ENCODE data around the gene TRMT1. TPM values are rescaled to one million over a fixed set of nuclear protein-coding genes. Genes with fewer than 3 reads are reported as not detected.

The TRMT1 gene
- total RNA-seq, 2 experiments from 2014 or later: 29.4 to 29.7 TPM

GRCh38 chr19:13089139-13089856 is 27.2 kb downstream of the TRMT1 start:
- DNase-seq: no peak
- Mint-ChIP-seq H3K9me3 (no peaks in the 10 kb centered on the region), H3K27ac (no peak overlapping the region), H3K4me3 (no peak overlapping the region), H3K27me3 (peaks cover 12% of the 10 kb centered on the region), H3K36me3 (ENCODE audit: low read depth) (no peaks in the 10 kb centered on the region), H3K4me1 (peaks cover 4% of the 10 kb centered on the region)
- CTCF ChIA-PET: interaction anchor here (1.9 kb wide), 1 partner anchor 112 kb away, joined by 9 read pairs; no protein-coding TSS in a partner anchor
- POLR2A ChIA-PET: no interaction called here

GRCh38 chr19:13087795-13088537 is 28.6 kb downstream of the TRMT1 start:
- no peaks in the 10 kb centered on the region for H3K36me3 Mint-ChIP-seq (ENCODE audit: low read depth)
- H3K27ac Mint-ChIP-seq: no peak overlapping the region
- no peak overlapping the region for H3K4me3 Mint-ChIP-seq
- DNase-seq: no peak
- H3K4me1 Mint-ChIP-seq: no peaks in the 10 kb centered on the region
- H3K27me3 Mint-ChIP-seq: peaks cover 9% of the 10 kb centered on the region
- ChIA-PET CTCF (interaction anchor here (1.9 kb wide), 1 partner anchor 27 kb away, joined by 7 read pairs; no protein-coding TSS in a partner anchor), POLR2A (no interaction called here)
- no peaks in the 10 kb centered on the region for H3K9me3 Mint-ChIP-seq

GRCh38 chr19:13087295-13087694 is 29.2 kb downstream of the TRMT1 start:
- ChIA-PET CTCF (interaction anchor here (1.9 to 2.0 kb wide), 2 partner anchors 26 to 110 kb away, joined by 7 to 8 read pairs; no protein-coding TSS in a partner anchor), POLR2A (no interaction called here)
- no peaks in the 10 kb centered on the region for H3K9me3 Mint-ChIP-seq
- no peak overlapping the region for H3K27ac Mint-ChIP-seq
- no peaks in the 10 kb centered on the region for H3K4me1 Mint-ChIP-seq
- H3K36me3 Mint-ChIP-seq (ENCODE audit: low read depth): no peaks in the 10 kb centered on the region
- DNase-seq: no peak
- H3K27me3 Mint-ChIP-seq: peaks cover 9% of the 10 kb centered on the region
- no peak overlapping the region for H3K4me3 Mint-ChIP-seq

- Mint-ChIP-seq H3K4me3 (no peak overlapping the region), H3K9me3 (no peaks in the 10 kb centered on the region), H3K36me3 (ENCODE audit: low read depth) (no peaks in the 10 kb centered on the region), H3K27me3 (peaks cover 9% of the 10 kb centered on the region), H3K4me1 (no peaks in the 10 kb centered on the region), H3K27ac (no peak overlapping the region)
- ChIA-PET POLR2A (no interaction called here), CTCF (interaction anchor here (1.3 to 2.0 kb wide), 3 partner anchors 25 to 121 kb away, joined by 5 to 8 read pairs (median 7); no protein-coding TSS in a partner anchor)
- DNase-seq: no peak
These were observed 30.2 kb downstream of the TRMT1 start for GRCh38 chr19:13086341-13086740.

- H3K27me3 Mint-ChIP-seq: peaks cover 9% of the 10 kb centered on the region
- H3K4me3 Mint-ChIP-seq: no peak overlapping the region
- no peak overlapping the region for H3K27ac Mint-ChIP-seq
- H3K4me1 Mint-ChIP-seq: no peaks in the 10 kb centered on the region
- POLR2A ChIA-PET: no interaction called here
- DNase-seq: no peak
- no peaks in the 10 kb centered on the region for H3K36me3 Mint-ChIP-seq (ENCODE audit: low read depth)
- no peaks in the 10 kb centered on the region for H3K9me3 Mint-ChIP-seq
- CTCF ChIA-PET: interaction anchor here (1.3 to 2.0 kb wide), 4 partner anchors 9 to 120 kb away, joined by 5 to 8 read pairs (median 6); no protein-coding TSS in a partner anchor
These were observed 30.9 kb downstream of the TRMT1 start for GRCh38 chr19:13085666-13086065.

GRCh38 chr19:13083627-13084026 is 32.9 kb downstream of the TRMT1 start:
- Mint-ChIP-seq H3K27ac (no peak overlapping the region), H3K4me1 (no peaks in the 10 kb centered on the region), H3K9me3 (no peaks in the 10 kb centered on the region), H3K4me3 (no peak overlapping the region), H3K36me3 (ENCODE audit: low read depth) (no peaks in the 10 kb centered on the region), H3K27me3 (peaks cover 9% of the 10 kb centered on the region)
- ChIA-PET CTCF (interaction anchor here (2.0 kb wide), 1 partner anchor 11 kb away, joined by 5 read pairs; no protein-coding TSS in a partner anchor), POLR2A (no interaction called here)
- DNase-seq: no peak

GRCh38 chr19:13083008-13083404 is 33.5 kb downstream of the TRMT1 start:
- H3K4me1 Mint-ChIP-seq: no peaks in the 10 kb centered on the region
- ChIA-PET POLR2A (interaction anchor here (1.4 kb wide), 1 partner anchor 11 kb away, joined by 3 read pairs; no protein-coding TSS in a partner anchor), CTCF (interaction anchor here (0.7 to 2.0 kb wide), 2 partner anchors 11 to 21 kb away, joined by 3 to 5 read pairs; no protein-coding TSS in a partner anchor)
- H3K9me3 Mint-ChIP-seq: no peaks in the 10 kb centered on the region
- H3K4me3 Mint-ChIP-seq: no peak overlapping the region
- DNase-seq: no peak
- H3K27ac Mint-ChIP-seq: no peak overlapping the region
- peaks cover 9% of the 10 kb centered on the region for H3K27me3 Mint-ChIP-seq
- H3K36me3 Mint-ChIP-seq (ENCODE audit: low read depth): no peaks in the 10 kb centered on the region

- POLR2A ChIA-PET: interaction anchor here (1.4 kb wide), 1 partner anchor 11 kb away, joined by 3 read pairs; no protein-coding TSS in a partner anchor
- no peaks in the 10 kb centered on the region for H3K4me1 Mint-ChIP-seq
- H3K27ac Mint-ChIP-seq: no peak overlapping the region
- H3K36me3 Mint-ChIP-seq (ENCODE audit: low read depth): no peaks in the 10 kb centered on the region
- H3K9me3 Mint-ChIP-seq: no peaks in the 10 kb centered on the region
- H3K27me3 Mint-ChIP-seq: peaks cover 9% of the 10 kb centered on the region
- no peak overlapping the region for H3K4me3 Mint-ChIP-seq
- CTCF ChIA-PET: interaction anchor here (0.7 to 2.0 kb wide), 2 partner anchors 12 to 21 kb away, joined by 3 to 5 read pairs; no protein-coding TSS in a partner anchor
- DNase-seq: no peak
These were observed 34.1 kb downstream of the TRMT1 start for GRCh38 chr19:13082192-13083007.

GRCh38 chr19:13079542-13079986 is 37.0 kb downstream of the TRMT1 start:
- Mint-ChIP-seq H3K4me3 (no peak overlapping the region), H3K27ac (no peak overlapping the region), H3K27me3 (peaks cover 3% of the 10 kb centered on the region), H3K9me3 (no peaks in the 10 kb centered on the region), H3K4me1 (no peaks in the 10 kb centered on the region), H3K36me3 (ENCODE audit: low read depth) (no peaks in the 10 kb centered on the region)
- no peak for DNase-seq
- ChIA-PET POLR2A (no interaction called here), CTCF (interaction anchor here (0.7 to 1.4 kb wide), 2 partner anchors 14 to 102 kb away, joined by 3 read pairs; no protein-coding TSS in a partner anchor)

GRCh38 chr19:13078897-13079541 is 37.5 kb downstream of the TRMT1 start:
- Mint-ChIP-seq H3K4me1 (no peaks in the 10 kb centered on the region), H3K36me3 (ENCODE audit: low read depth) (no peaks in the 10 kb centered on the region), H3K9me3 (no peaks in the 10 kb centered on the region), H3K27me3 (no peaks in the 10 kb centered on the region), H3K27ac (no peak overlapping the region), H3K4me3 (no peak overlapping the region)
- no peak for DNase-seq
- CTCF ChIA-PET: interaction anchor here (0.7 to 2.2 kb wide), 3 partner anchors 15 to 102 kb away, joined by 3 to 6 read pairs (median 3); no protein-coding TSS in a partner anchor
- POLR2A ChIA-PET: no interaction called here

GRCh38 chr19:13078381-13078780 is 38.2 kb downstream of the TRMT1 start:
- Mint-ChIP-seq H3K4me1 (no peaks in the 10 kb centered on the region), H3K36me3 (ENCODE audit: low read depth) (no peaks in the 10 kb centered on the region), H3K27ac (no peak overlapping the region), H3K27me3 (no peaks in the 10 kb centered on the region), H3K4me3 (no peak overlapping the region), H3K9me3 (no peaks in the 10 kb centered on the region)
- POLR2A ChIA-PET: no interaction called here
- CTCF ChIA-PET: interaction anchor here (2.2 kb wide), 1 partner anchor 17 kb away, joined by 6 read pairs; no protein-coding TSS in a partner anchor
- no peak for DNase-seq

- DNase-seq: no peak
- Mint-ChIP-seq H3K27ac (no peak overlapping the region), H3K4me1 (no peaks in the 10 kb centered on the region), H3K36me3 (ENCODE audit: low read depth) (no peaks in the 10 kb centered on the region), H3K9me3 (no peaks in the 10 kb centered on the region), H3K4me3 (no peak overlapping the region), H3K27me3 (no peaks in the 10 kb centered on the region)
- ChIA-PET POLR2A (no interaction called here), CTCF (interaction anchor here (2.2 kb wide), 1 partner anchor 16 kb away, joined by 6 read pairs; no protein-coding TSS in a partner anchor)
These were observed 39.3 kb downstream of the TRMT1 start for GRCh38 chr19:13077240-13077639.
